ENCODE measurements around the gene TMEM106C. TPM values are rescaled to one million over a fixed set of nuclear protein-coding genes. Genes with fewer than 3 reads are reported as not detected.

TMEM106C gene, protein sequence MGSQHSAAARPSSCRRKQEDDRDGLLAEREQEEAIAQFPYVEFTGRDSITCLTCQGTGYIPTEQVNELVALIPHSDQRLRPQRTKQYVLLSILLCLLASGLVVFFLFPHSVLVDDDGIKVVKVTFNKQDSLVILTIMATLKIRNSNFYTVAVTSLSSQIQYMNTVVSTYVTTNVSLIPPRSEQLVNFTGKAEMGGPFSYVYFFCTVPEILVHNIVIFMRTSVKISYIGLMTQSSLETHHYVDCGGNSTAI
- 76.7 and 77.1 TPM in 2 replicates for total RNA-seq (ENCODE audit: low replicate concordance)
- long read RNA-seq, transcript TMEM106C-203 (8 exons, 1,414 nt), result minor isoform, 15 of 363 reads
- long read RNA-seq, transcript TMEM106C-220 (8 exons, 810 nt), result major isoform, 188 of 363 reads
- long read RNA-seq, transcript TMEM106C-201 (8 exons, 1,394 nt), result minor isoform, 88 of 363 reads
- long read RNA-seq, transcript TMEM106C-202 (8 exons, 1,515 nt), result minor isoform, 21 of 363 reads
- long read RNA-seq, partial matches to known transcripts, result 31 of 363 reads
- long read RNA-seq, other reads (novel, unspliced or antisense), result 19 of 363 reads

DNA sequence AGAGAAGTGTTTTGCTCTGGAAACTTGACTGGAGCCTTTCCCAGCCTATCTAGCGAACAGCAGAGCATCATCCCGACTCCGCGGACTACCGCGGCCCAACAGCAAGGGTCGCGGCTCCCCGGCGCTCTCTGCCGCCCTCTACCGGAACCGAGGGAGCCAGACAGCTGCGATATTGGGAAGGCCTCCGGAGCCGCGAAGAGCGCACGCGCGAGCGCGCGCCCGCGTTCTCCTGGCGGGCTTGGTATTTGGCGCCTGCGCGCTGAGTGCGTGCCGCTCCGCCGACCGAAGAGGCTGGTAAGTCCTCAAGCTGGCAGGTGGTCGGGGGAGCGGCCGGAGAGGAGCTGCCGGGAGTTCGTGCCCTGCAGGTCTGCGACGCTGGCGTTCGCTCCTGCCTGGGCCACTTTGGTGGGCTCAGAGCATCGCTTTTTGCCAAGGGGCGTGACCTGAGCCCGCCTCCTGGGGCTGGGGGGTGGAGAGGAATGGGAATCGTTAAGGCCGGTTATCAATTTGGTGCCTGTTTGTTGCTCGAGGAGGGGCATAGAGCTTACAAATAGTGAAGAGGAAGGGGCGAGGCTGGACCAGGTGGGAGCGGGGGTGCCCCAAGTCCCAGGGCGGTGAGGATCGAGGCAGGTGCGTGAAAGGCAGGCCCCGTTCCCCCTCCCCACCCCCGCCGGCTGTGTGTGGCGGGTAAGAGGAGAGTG, at the start of gene TMEM106C:
TSS of gene TMEM106C (plus strand) at position 257 of the 701 bp plus-strand sequence. CDS start 641 bp downstream, outside the sequence.
- H3K27ac Mint-ChIP-seq, result peak within 1 kb of the TSS; percentile 83
- peak; percentile 97 for DNase-seq (ENCODE audit: extremely low spot score, unreplicated experiment)
- H3K27me3 Mint-ChIP-seq, result peaks cover 7% of the 10 kb centered on the region
- H3K9me3 Mint-ChIP-seq, result no peaks in the 10 kb centered on the region
- TF ChIP-seq, protein P1, sequence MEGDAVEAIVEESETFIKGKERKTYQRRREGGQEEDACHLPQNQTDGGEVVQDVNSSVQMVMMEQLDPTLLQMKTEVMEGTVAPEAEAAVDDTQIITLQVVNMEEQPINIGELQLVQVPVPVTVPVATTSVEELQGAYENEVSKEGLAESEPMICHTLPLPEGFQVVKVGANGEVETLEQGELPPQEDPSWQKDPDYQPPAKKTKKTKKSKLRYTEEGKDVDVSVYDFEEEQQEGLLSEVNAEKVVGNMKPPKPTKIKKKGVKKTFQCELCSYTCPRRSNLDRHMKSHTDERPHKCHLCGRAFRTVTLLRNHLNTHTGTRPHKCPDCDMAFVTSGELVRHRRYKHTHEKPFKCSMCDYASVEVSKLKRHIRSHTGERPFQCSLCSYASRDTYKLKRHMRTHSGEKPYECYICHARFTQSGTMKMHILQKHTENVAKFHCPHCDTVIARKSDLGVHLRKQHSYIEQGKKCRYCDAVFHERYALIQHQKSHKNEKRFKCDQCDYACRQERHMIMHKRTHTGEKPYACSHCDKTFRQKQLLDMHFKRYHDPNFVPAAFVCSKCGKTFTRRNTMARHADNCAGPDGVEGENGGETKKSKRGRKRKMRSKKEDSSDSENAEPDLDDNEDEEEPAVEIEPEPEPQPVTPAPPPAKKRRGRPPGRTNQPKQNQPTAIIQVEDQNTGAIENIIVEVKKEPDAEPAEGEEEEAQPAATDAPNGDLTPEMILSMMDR (conservative IDR thresholded peaks at IDR 0.05), result peak; percentile 99
- H3K36me3 Mint-ChIP-seq, result no peaks in the 10 kb centered on the region
- H3K4me3 Mint-ChIP-seq, result peak within 1 kb of the TSS; percentile 99
- peaks cover 26% of the 10 kb centered on the region for H3K4me1 Mint-ChIP-seq (ENCODE audit: unreplicated experiment)

- TF ChIP-seq, protein P1 (conservative IDR thresholded peaks at IDR 0.05), result no peak
Observed at GRCh38 chr12:47920913-47921312, 42.5 kb upstream of the TMEM106C start.

DNA sequence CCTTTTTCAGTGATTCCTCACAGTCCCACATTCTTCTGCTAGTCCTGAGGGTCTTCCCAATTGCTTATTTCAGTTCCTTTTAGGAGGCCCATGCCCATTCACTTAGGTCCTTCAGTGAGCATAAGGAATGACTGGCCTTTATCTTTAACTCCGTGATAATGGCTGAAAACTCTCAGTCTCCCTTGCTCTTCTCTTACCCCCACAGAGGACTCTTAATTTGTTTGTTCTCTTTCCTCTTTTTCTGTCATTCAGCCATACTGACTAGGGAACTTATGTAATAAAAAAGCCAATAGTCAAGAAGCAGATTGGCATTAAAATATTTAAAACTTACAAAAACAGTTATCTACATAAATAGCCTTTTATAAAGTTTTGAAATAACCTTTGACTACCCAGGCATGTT, 41.5 kb upstream of the TMEM106C start:
- no peak overlapping the region for H3K4me3 Mint-ChIP-seq
- no peaks in the 10 kb centered on the region for H3K9me3 Mint-ChIP-seq
- H3K36me3 Mint-ChIP-seq, result no peaks in the 10 kb centered on the region
- H3K27ac Mint-ChIP-seq, result no peak overlapping the region
- DNase-seq (ENCODE audit: extremely low spot score, unreplicated experiment), result no peak
- H3K27me3 Mint-ChIP-seq, result peaks cover 37% of the 10 kb centered on the region
- TF ChIP-seq, protein P1 (conservative IDR thresholded peaks at IDR 0.05), result no peak
- H3K4me1 Mint-ChIP-seq (ENCODE audit: unreplicated experiment), result no peaks in the 10 kb centered on the region

More at GRCh38 chr12:47920913-47921312, 42.5 kb upstream of the TMEM106C start:
- Mint-ChIP-seq H3K9me3 (no peaks in the 10 kb centered on the region), H3K36me3 (no peaks in the 10 kb centered on the region), H3K4me3 (no peak overlapping the region), H3K4me1 (ENCODE audit: unreplicated experiment) (no peaks in the 10 kb centered on the region), H3K27me3 (peaks cover 37% of the 10 kb centered on the region), H3K27ac (no peak overlapping the region)
- no peak for DNase-seq (ENCODE audit: extremely low spot score, unreplicated experiment)

DNA sequence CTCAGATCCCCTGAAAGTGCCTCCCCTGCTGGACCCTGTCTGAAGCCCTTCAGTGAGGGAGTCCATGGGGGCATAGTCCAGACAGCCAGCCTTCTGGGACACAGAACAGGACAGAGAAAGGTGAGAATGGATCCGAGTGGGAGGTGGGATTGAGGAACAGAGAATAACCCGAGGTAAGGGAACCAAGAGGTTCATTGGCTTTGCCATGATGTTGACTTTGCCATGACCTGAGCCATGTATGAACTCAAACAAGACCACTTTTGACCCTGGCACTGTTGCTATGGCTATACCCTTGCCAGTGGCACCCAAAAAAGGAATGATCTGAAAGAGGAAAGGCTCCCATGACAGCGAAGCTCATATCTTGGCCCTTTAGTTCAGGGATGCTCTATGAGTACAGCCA, 36.0 kb upstream of the TMEM106C start:
- TF ChIP-seq, protein P1 (conservative IDR thresholded peaks at IDR 0.05), result no peak
- peaks cover 38% of the 10 kb centered on the region for H3K27me3 Mint-ChIP-seq
- no peak overlapping the region for H3K27ac Mint-ChIP-seq
- H3K9me3 Mint-ChIP-seq, result no peaks in the 10 kb centered on the region
- no peak overlapping the region for H3K4me3 Mint-ChIP-seq
- no peaks in the 10 kb centered on the region for H3K36me3 Mint-ChIP-seq
- H3K4me1 Mint-ChIP-seq (ENCODE audit: unreplicated experiment), result no peaks in the 10 kb centered on the region
- DNase-seq (ENCODE audit: extremely low spot score, unreplicated experiment), result no peak

GRCh38 chr12:47930634-47931033, 32.8 kb upstream of the TMEM106C start:
- no peak for DNase-seq (ENCODE audit: extremely low spot score, unreplicated experiment)
- Mint-ChIP-seq H3K4me1 (ENCODE audit: unreplicated experiment) (no peaks in the 10 kb centered on the region), H3K36me3 (no peaks in the 10 kb centered on the region), H3K27me3 (peaks cover 16% of the 10 kb centered on the region), H3K9me3 (no peaks in the 10 kb centered on the region), H3K4me3 (no peak overlapping the region), H3K27ac (no peak overlapping the region)
- TF ChIP-seq, protein P1 (conservative IDR thresholded peaks at IDR 0.05), result no peak

Data from type B pancreatic cell (in vitro differentiated cells).